K562 (cell line): Measurements from ENCODE around the gene JPT2. TPM values are rescaled to one million over a fixed set of nuclear protein-coding genes. Genes with fewer than 3 reads are reported as not detected.

Experiments used
- CBFA2T3 ChIP-seq: fragments of 450-650 bp; IDR thresholded peaks from 2 replicates; pipeline ENCODE4 v1.6.1; 2017
- FIP1L1 ChIP-seq: fragments of 200-400 bp; formaldehyde crosslinking; IDR thresholded peaks from 2 replicates; pipeline ENCODE4 v1.6.1; 2018; ENCODE audit warnings: mild to moderate bottlenecking, low read depth, low read length; ENCODE audit not compliant: poor library complexity, severe bottlenecking
- FOXP1 ChIP-seq: sonication (generic); formaldehyde crosslinking; IDR thresholded peaks from 2 replicates; pipeline ENCODE4 v1.8.0; 2022; ENCODE audit warnings: mild to moderate bottlenecking, missing genetic modification reagents
- HNRNPK ChIP-seq: fragments of 200-400 bp; formaldehyde crosslinking; IDR thresholded peaks from one replicate; pipeline ENCODE4 v1.6.1; 2018; ENCODE audit warnings: mild to moderate bottlenecking, low read depth, low read length; ENCODE audit not compliant: poor library complexity, severe bottlenecking
- KAT7 ChIP-seq: sonication (generic); formaldehyde crosslinking; IDR thresholded peaks from 2 replicates; pipeline ENCODE4 v1.8.0; 2022; ENCODE audit warnings: missing genetic modification reagents, mild to moderate bottlenecking, borderline replicate concordance
- KDM1A ChIP-seq, 2 experiments: fragments of 450-650 bp; IDR thresholded peaks; 2 replicates each; pipeline ENCODE4 v1.6.1; 2016; ENCODE audit warnings: mild to moderate bottlenecking in 2 of 2
- LEF1 ChIP-seq: fragments of 450-650 bp; IDR thresholded peaks from 2 replicates; pipeline ENCODE4 v1.6.1; 2016; ENCODE audit warnings: mild to moderate bottlenecking
- MXD1 ChIP-seq: fragments of 250-450 bp; sonication (Bioruptor Pico); IDR thresholded peaks from 2 replicates; pipeline ENCODE4 v1.8.0; 2021; ENCODE audit warnings: borderline replicate concordance, mild to moderate bottlenecking, moderate library complexity; ENCODE audit not compliant: poor library complexity, severe bottlenecking
- MYNN ChIP-seq, 2 experiments: sonication (generic); formaldehyde crosslinking in 1 of 2; IDR thresholded peaks; 2 replicates each; pipeline versions ENCODE4 v1.5.0 to v1.6.1; 2016 to 2020; ENCODE audit warnings: antibody characterized with exemption in 1 of 2, missing genetic modification reagents in 1 of 2
- NFIC ChIP-seq: fragments of 450-650 bp; IDR thresholded peaks from 2 replicates; pipeline ENCODE4 v1.6.1; 2017; ENCODE audit warnings: mild to moderate bottlenecking, inconsistent platforms
- RBM34 ChIP-seq: fragments of 200-400 bp; formaldehyde crosslinking; IDR thresholded peaks from 2 replicates; pipeline ENCODE4 v1.6.1; 2018; ENCODE audit warnings: low read length, borderline replicate concordance; ENCODE audit not compliant: insufficient read depth
- RHOXF2B ChIP-seq: fragments of 250-450 bp; sonication (Bioruptor Pico); conservative IDR thresholded peaks from 2 replicates; pipeline ENCODE4 v1.5.1; 2021
- SNRNP70 ChIP-seq: fragments of 200-400 bp; formaldehyde crosslinking; optimal IDR thresholded peaks from 2 replicates; pipeline ENCODE3; 2017; ENCODE audit warnings: low read depth, low read length
- SP2 ChIP-seq: IDR thresholded peaks from 2 replicates; pipeline ENCODE4 v1.6.1; 2011; ENCODE audit warnings: mild to moderate bottlenecking, low read depth, low read length, moderate library complexity; ENCODE audit not compliant: poor library complexity, severe bottlenecking; ENCODE audit errors: extremely low read depth
- YBX1 ChIP-seq: fragments of 450-650 bp; IDR thresholded peaks from 2 replicates; pipeline ENCODE4 v1.7.1; 2016; ENCODE audit warnings: mild to moderate bottlenecking
- ZFP1 ChIP-seq: fragments of 450-650 bp; formaldehyde crosslinking; IDR thresholded peaks from 2 replicates; pipeline ENCODE4 v1.4.0; 2020; ENCODE audit warnings: mild to moderate bottlenecking, mixed read lengths
- ZNF778 ChIP-seq: fragments of 450-650 bp; formaldehyde crosslinking; IDR thresholded peaks from 2 replicates; pipeline ENCODE4 v1.4.0; 2020; ENCODE audit warnings: mild to moderate bottlenecking, moderate library complexity
- ZNF785 ChIP-seq: fragments of 250-450 bp; sonication (Bioruptor Pico); IDR thresholded peaks from 2 replicates; pipeline ENCODE4 v1.4.0; 2020; ENCODE audit warnings: mild to moderate bottlenecking
- polyA plus RNA-seq, 8 experiments: library from polyadenylated mRNA; depleted of rRNA in 4 of 8; stranded (reverse) in 5 of 8; unstranded in 3 of 8; fragments of >200 nt; fragmentation: Nextera tagmentation in 2 of 8; fragmentation: Illumina TruSeq in 1 of 8; extraction: Ambion mirVana in 2 of 8; extraction: Trizol in 1 of 8; gene quantifications; 2 replicates each; pipeline versions ENCODE4 v1.2.1 to v1.2.3, GENCODE V29; 2011 to 2014; ENCODE audit warnings: inconsistent platforms in 1 of 8, missing spikeins in 1 of 8
- total RNA-seq, 7 experiments: library from RNA; depleted of rRNA in 6 of 7; stranded (reverse); fragments of >200 nt in 6 of 7; fragmentation: Illumina TruSeq in 2 of 7; extraction: Trizol in 2 of 7; gene quantifications; 2 replicates each; pipeline versions ENCODE4 v1.2.1 to v1.2.3, GENCODE V29; 2011 to 2021; ENCODE audit warnings: low replicate concordance in 1 of 7
- TF ChIP-seq, protein P1 (sequence below): fragments of 250-450 bp; sonication (Bioruptor Pico); IDR thresholded peaks from 2 replicates; pipeline ENCODE4 v1.4.0; 2020; ENCODE audit warnings: mild to moderate bottlenecking
- TF ChIP-seq, protein P2 (sequence below): IDR thresholded peaks from 3 replicates; pipeline ENCODE4 v1.6.1; 2011; ENCODE audit warnings: borderline replicate concordance, mild to moderate bottlenecking, moderate library complexity; ENCODE audit not compliant: insufficient read length; ENCODE audit errors: extremely low read depth
- TF ChIP-seq, protein P3 (sequence below): IDR thresholded peaks from 2 replicates; pipeline ENCODE4 v1.6.1; 2011; ENCODE audit warnings: borderline replicate concordance, low read depth, mild to moderate bottlenecking, moderate library complexity, low read length; ENCODE audit not compliant: insufficient read depth, poor library complexity, severe bottlenecking

JPT2 gene
- total and polyA plus RNA-seq, 9 of the 15 experiments (the other 6 are each of a cell fraction or from before 2014, with no cell fraction given), result 25.5 to 133 (median 106) TPM

DNA sequence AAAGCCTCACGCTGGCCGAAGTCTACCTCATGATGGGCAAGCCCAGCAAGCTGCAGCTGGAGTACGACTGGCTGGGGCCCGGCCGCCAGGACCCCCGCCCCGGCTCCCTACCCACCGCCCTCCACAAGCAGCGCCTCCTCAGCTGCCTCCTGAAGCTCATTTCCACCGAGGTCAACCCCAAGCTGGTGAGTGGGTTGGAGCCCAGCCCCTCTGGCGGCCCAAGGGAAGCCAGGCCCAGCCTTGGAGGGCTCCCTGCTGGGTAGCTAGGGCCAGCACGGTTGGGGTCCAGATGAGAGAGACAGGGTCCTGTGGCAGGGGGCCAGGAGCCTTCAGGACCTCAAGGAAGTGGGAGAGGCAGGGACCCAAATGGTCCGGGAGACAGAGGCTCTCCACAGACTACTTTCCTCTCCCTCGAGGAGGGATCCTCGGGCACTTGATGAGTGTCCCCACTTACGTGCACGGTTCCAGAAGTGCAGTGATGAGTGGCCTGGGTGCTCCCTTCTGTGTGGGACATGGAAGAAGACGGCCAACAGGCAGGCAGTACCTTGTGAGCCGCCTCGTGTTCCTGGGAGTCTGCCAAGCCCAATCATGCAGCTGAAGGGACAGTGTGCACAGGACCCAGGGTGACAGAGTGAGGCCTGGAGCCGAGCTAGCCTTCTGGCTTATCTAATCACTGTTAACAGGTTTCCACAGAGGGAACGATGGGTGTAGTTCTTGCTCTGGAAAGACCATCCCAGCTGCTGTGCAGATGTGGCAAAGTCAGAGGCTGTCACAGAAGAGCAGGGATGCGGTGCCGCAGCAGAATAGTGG, 21.1 kb upstream of the JPT2 start (continued):
- TF ChIP-seq, protein P1, sequence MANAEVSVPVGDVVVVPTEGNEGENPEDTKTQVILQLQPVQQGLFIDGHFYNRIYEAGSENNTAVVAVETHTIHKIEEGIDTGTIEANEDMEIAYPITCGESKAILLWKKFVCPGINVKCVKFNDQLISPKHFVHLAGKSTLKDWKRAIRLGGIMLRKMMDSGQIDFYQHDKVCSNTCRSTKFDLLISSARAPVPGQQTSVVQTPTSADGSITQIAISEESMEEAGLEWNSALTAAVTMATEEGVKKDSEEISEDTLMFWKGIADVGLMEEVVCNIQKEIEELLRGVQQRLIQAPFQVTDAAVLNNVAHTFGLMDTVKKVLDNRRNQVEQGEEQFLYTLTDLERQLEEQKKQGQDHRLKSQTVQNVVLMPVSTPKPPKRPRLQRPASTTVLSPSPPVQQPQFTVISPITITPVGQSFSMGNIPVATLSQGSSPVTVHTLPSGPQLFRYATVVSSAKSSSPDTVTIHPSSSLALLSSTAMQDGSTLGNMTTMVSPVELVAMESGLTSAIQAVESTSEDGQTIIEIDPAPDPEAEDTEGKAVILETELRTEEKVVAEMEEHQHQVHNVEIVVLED (CRISPR knock-in tag), result no peak
- TF ChIP-seq HNRNPK (no peak), CBFA2T3 (peak; percentile 69), MYNN (IDR thresholded peaks at IDR 0.05) (no peak), MYNN (CRISPR knock-in tag; IDR thresholded peaks at IDR 0.05) (no peak), ZNF785 (CRISPR knock-in tag) (no peak), SP2 (no peak), ZFP1 (no peak), MXD1 (no peak), RBM34 (no peak), SNRNP70 (no peak), RHOXF2B (CRISPR knock-in tag) (no peak), KAT7 (no peak), ZNF778 (no peak), YBX1 (no peak), KDM1A (IDR thresholded peaks at IDR 0.05) (no peak), LEF1 (no peak), NFIC (peak; percentile 37; the same call in 1 of the 2 replicates), FOXP1 (CRISPR knock-in tag) (no peak), FIP1L1 (no peak)
- TF ChIP-seq, protein P2, sequence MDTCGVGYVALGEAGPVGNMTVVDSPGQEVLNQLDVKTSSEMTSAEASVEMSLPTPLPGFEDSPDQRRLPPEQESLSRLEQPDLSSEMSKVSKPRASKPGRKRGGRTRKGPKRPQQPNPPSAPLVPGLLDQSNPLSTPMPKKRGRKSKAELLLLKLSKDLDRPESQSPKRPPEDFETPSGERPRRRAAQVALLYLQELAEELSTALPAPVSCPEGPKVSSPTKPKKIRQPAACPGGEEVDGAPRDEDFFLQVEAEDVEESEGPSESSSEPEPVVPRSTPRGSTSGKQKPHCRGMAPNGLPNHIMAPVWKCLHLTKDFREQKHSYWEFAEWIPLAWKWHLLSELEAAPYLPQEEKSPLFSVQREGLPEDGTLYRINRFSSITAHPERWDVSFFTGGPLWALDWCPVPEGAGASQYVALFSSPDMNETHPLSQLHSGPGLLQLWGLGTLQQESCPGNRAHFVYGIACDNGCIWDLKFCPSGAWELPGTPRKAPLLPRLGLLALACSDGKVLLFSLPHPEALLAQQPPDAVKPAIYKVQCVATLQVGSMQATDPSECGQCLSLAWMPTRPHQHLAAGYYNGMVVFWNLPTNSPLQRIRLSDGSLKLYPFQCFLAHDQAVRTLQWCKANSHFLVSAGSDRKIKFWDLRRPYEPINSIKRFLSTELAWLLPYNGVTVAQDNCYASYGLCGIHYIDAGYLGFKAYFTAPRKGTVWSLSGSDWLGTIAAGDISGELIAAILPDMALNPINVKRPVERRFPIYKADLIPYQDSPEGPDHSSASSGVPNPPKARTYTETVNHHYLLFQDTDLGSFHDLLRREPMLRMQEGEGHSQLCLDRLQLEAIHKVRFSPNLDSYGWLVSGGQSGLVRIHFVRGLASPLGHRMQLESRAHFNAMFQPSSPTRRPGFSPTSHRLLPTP, result no peak
- TF ChIP-seq, protein P3, sequence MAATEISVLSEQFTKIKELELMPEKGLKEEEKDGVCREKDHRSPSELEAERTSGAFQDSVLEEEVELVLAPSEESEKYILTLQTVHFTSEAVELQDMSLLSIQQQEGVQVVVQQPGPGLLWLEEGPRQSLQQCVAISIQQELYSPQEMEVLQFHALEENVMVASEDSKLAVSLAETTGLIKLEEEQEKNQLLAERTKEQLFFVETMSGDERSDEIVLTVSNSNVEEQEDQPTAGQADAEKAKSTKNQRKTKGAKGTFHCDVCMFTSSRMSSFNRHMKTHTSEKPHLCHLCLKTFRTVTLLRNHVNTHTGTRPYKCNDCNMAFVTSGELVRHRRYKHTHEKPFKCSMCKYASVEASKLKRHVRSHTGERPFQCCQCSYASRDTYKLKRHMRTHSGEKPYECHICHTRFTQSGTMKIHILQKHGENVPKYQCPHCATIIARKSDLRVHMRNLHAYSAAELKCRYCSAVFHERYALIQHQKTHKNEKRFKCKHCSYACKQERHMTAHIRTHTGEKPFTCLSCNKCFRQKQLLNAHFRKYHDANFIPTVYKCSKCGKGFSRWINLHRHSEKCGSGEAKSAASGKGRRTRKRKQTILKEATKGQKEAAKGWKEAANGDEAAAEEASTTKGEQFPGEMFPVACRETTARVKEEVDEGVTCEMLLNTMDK, result no peak
